Glutamatergic neuron (in vitro differentiated cells): Measurements from ENCODE around the gene S100P. TPM values are rescaled to one million over a fixed set of nuclear protein-coding genes. Genes with fewer than 3 reads are reported as not detected.

ENCODE experiments used
- DNase-seq: peaks from one replicate; pipeline ENCODE4 v3.0.0; 2022
- H3K27ac Mint-ChIP-seq: one replicate; pipeline ENCODE4 v1.8.0; 2020; ENCODE audit warnings: mild to moderate bottlenecking, mixed read lengths, inconsistent platforms; ENCODE audit not compliant: unreplicated experiment
- H3K27me3 Mint-ChIP-seq: one replicate; pipeline ENCODE4 v1.8.0; 2020; ENCODE audit warnings: mild to moderate bottlenecking, moderate library complexity, mixed read lengths, inconsistent platforms; ENCODE audit not compliant: unreplicated experiment
- H3K36me3 Mint-ChIP-seq: one replicate; pipeline ENCODE4 v1.8.0; 2020; ENCODE audit warnings: mild to moderate bottlenecking, mixed read lengths, inconsistent platforms; ENCODE audit not compliant: unreplicated experiment
- H3K4me1 Mint-ChIP-seq: one replicate; pipeline ENCODE4 v1.8.0; 2020; ENCODE audit warnings: mild to moderate bottlenecking, low read depth, mixed read lengths, inconsistent platforms; ENCODE audit not compliant: unreplicated experiment
- H3K4me3 Mint-ChIP-seq: one replicate; pipeline ENCODE4 v1.8.0; 2020; ENCODE audit warnings: mild to moderate bottlenecking, mixed read lengths, inconsistent platforms; ENCODE audit not compliant: unreplicated experiment
- H3K9me3 Mint-ChIP-seq: one replicate; pipeline ENCODE4 v1.8.0; 2020; ENCODE audit warnings: mild to moderate bottlenecking, moderate library complexity, mixed read lengths, inconsistent platforms; ENCODE audit not compliant: unreplicated experiment
- CTCF ChIP-seq: fragments of 200-600 bp; sonication (generic); IDR thresholded peaks from one replicate; pipeline ENCODE4 v1.5.0; 2021; ENCODE audit not compliant: partially characterized antibody, unreplicated experiment
- total RNA-seq: library from RNA; stranded (reverse); fragmentation: NEBNext Ultra II Directional; extraction: Animal tissue kit (Norgen Biotek cat#: 25700); gene quantifications from one replicate; pipeline ENCODE4 v1.2.1, GENCODE V29; 2021; ENCODE audit not compliant: unreplicated experiment

S100P gene
- total RNA-seq, 1 donor from 2014 or later, result not detected

- H3K9me3 Mint-ChIP-seq, result peaks cover 9% of the 10 kb centered on the region
- no peaks in the 10 kb centered on the region for H3K36me3 Mint-ChIP-seq
- peak; percentile 94 for DNase-seq
- peaks cover 15% of the 10 kb centered on the region for H3K27me3 Mint-ChIP-seq
- peaks cover 19% of the 10 kb centered on the region for H3K4me1 Mint-ChIP-seq
- TF ChIP-seq CTCF, result no peak
- H3K4me3 Mint-ChIP-seq, result peak overlapping the region; percentile 98
- peak overlapping the region; percentile 97 for H3K27ac Mint-ChIP-seq
These were observed 19.8 kb upstream of the S100P start for GRCh38 chr4:6673660-6674499.

GRCh38 chr4:6674500-6675149 lies 19.1 kb upstream of the S100P start:
- H3K36me3 Mint-ChIP-seq, result no peaks in the 10 kb centered on the region
- peak overlapping the region; percentile 21 for H3K27ac Mint-ChIP-seq
- no peak for TF ChIP-seq CTCF
- peaks cover 15% of the 10 kb centered on the region for H3K27me3 Mint-ChIP-seq
- H3K9me3 Mint-ChIP-seq, result peaks cover 9% of the 10 kb centered on the region
- DNase-seq, result no peak
- peak overlapping the region; percentile 92 for H3K4me3 Mint-ChIP-seq
- peaks cover 19% of the 10 kb centered on the region for H3K4me1 Mint-ChIP-seq

- no peaks in the 10 kb centered on the region for H3K36me3 Mint-ChIP-seq
- peaks cover 20% of the 10 kb centered on the region for H3K27me3 Mint-ChIP-seq
- H3K4me3 Mint-ChIP-seq, result peak overlapping the region; percentile 22
- H3K9me3 Mint-ChIP-seq, result peaks cover 14% of the 10 kb centered on the region
- H3K4me1 Mint-ChIP-seq, result peaks cover 19% of the 10 kb centered on the region
- no peak for DNase-seq
- no peak for TF ChIP-seq CTCF
- peak overlapping the region; percentile 33 for H3K27ac Mint-ChIP-seq
These were observed 16.7 kb upstream of the S100P start for GRCh38 chr4:6676722-6677558.

- no peak overlapping the region for H3K4me3 Mint-ChIP-seq
These were observed 13.2 kb upstream of the S100P start for GRCh38 chr4:6680372-6681034.

More at GRCh38 chr4:6680372-6681034, 13.2 kb upstream of the S100P start:
- Mint-ChIP-seq H3K27ac (no peak overlapping the region), H3K36me3 (no peaks in the 10 kb centered on the region), H3K27me3 (peaks cover 13% of the 10 kb centered on the region), H3K4me1 (peaks cover 9% of the 10 kb centered on the region), H3K9me3 (peaks cover 5% of the 10 kb centered on the region)
- no peak for DNase-seq
- peak; percentile 50 for TF ChIP-seq CTCF
